ACC112 (cell line): ENCODE results near the gene KRTAP17-1.
"Not testable (repeated sequence)": the region's sequence is repeated elsewhere in the genome, so short reads cannot be mapped to it uniquely, and the experiment has no call there.

Experiments
- H2AFZ ChIP-seq: fragments of 200-600 bp; sonication (generic); one replicate; pipeline ENCODE4 v1.6.0; 2017; ENCODE audit warnings: antibody characterized with exemption, low read length; ENCODE audit not compliant: unreplicated experiment
- H3K27ac ChIP-seq: fragments of 200-600 bp; sonication (generic); 2 replicates; pipeline ENCODE4 v1.5.1; 2014; ENCODE audit warnings: low read depth, mild to moderate bottlenecking, antibody characterized with exemption, low read length, moderate library complexity
- H3K27me3 ChIP-seq: fragments of 200-600 bp; sonication (generic); 2 replicates; pipeline ENCODE4 v1.6.1; 2014; ENCODE audit warnings: mild to moderate bottlenecking, antibody characterized with exemption, low read length, moderate library complexity, mixed read lengths; ENCODE audit not compliant: insufficient read depth
- H3K36me3 ChIP-seq: fragments of 200-600 bp; sonication (generic); 2 replicates; pipeline ENCODE4 v1.6.1; 2016; ENCODE audit warnings: mild to moderate bottlenecking, antibody characterized with exemption, low read length, moderate library complexity, mixed read lengths; ENCODE audit not compliant: insufficient read depth
- H3K4me1 ChIP-seq: fragments of 200-600 bp; sonication (generic); one replicate; pipeline ENCODE4 v1.6.1; 2016; ENCODE audit warnings: low read length, mixed read lengths; ENCODE audit not compliant: insufficient read depth, unreplicated experiment, control insufficient read depth
- H3K4me3 ChIP-seq: fragments of 200-600 bp; sonication (generic); 2 replicates; pipeline ENCODE4 v1.5.1; 2014; ENCODE audit warnings: mild to moderate bottlenecking, low read depth, low read length
- H3K79me2 ChIP-seq: fragments of 200-600 bp; sonication (generic); one replicate; pipeline ENCODE4 v1.6.0; 2016; ENCODE audit warnings: low read length; ENCODE audit not compliant: control insufficient read depth, unreplicated experiment, insufficient read depth

The KRTAP17-1 gene

GRCh38 chr17:41271323-41271722, 44.2 kb downstream of the KRTAP17-1 start:
- H2AFZ ChIP-seq, H3K79me2 ChIP-seq, H3K27ac ChIP-seq, H3K4me1 ChIP-seq, H3K36me3 ChIP-seq, H3K4me3 ChIP-seq, H3K27me3 ChIP-seq: not testable (repeated sequence)

- Histone ChIP-seq H3K4me3 (no peak overlapping the region), H3K79me2 (no peaks in the 10 kb centered on the region), H3K36me3 (no peaks in the 10 kb centered on the region), H3K4me1 (no peaks in the 10 kb centered on the region), H3K27ac (no peak overlapping the region), H3K27me3 (peaks cover 11% of the 10 kb centered on the region; the same call in 1 of the 2 replicates), H2AFZ (no peak overlapping the region)
These were observed 47.8 kb downstream of the KRTAP17-1 start for GRCh38 chr17:41267711-41268110.

GRCh38 chr17:41265078-41265477, 50.4 kb downstream of the KRTAP17-1 start, which contains the start of gene KRTAP9-6:
KRTAP9-6 (plus strand) TSS chr17:41265378; CDS start chr17:41265378, 0 bp downstream.
- no peaks in the 10 kb centered on the region for H3K79me2 ChIP-seq
- no peak within 1 kb of the TSS for H3K27ac ChIP-seq
- no peaks in the 10 kb centered on the region for H3K36me3 ChIP-seq
- H2AFZ ChIP-seq = no peak within 1 kb of the TSS
- no peak within 1 kb of the TSS for H3K4me3 ChIP-seq
- H3K4me1 ChIP-seq = no peaks in the 10 kb centered on the region
- peaks cover 15% of the 10 kb centered on the region for H3K27me3 ChIP-seq
